Measurements from ENCODE around the gene ZNF714.
A peak's percentile ranks its signal among the peaks of the same experiment; 100 is the strongest.

Gene ZNF714

GRCh38 chr19:21082011-21082975 lies at the start of gene ZNF714:
ZNF714 (plus strand) TSS chr19:21082203; CDS start chr19:21098269, 16,066 bp downstream.
- DNase-seq (ENCODE audit: low read depth), result peak; percentile 61

GRCh38 chr19:21045028-21045427 lies 37.0 kb upstream of the ZNF714 start:
- no peak for DNase-seq (ENCODE audit: low read depth)

GRCh38 chr19:21046489-21046888 lies 35.5 kb upstream of the ZNF714 start:
- no peak for DNase-seq (ENCODE audit: low read depth)

GRCh38 chr19:21047716-21048115 lies 34.3 kb upstream of the ZNF714 start:
- DNase-seq (ENCODE audit: low read depth), result no peak

- no peak for DNase-seq (ENCODE audit: low read depth)
Measured at GRCh38 chr19:21052902-21053301, 29.1 kb upstream of the ZNF714 start.

GRCh38 chr19:21065336-21065735 lies 16.7 kb upstream of the ZNF714 start:
- DNase-seq (ENCODE audit: low read depth), result no peak

GRCh38 chr19:21084343-21084742 lies 2.3 kb downstream of the ZNF714 start:
- peak; percentile 23 for DNase-seq (ENCODE audit: low read depth)

GRCh38 chr19:21087871-21088270 lies 5.9 kb downstream of the ZNF714 start:
- no peak for DNase-seq (ENCODE audit: low read depth)

- no peak for DNase-seq (ENCODE audit: low read depth)
Measured at GRCh38 chr19:21092109-21092508, 10.1 kb downstream of the ZNF714 start.

GRCh38 chr19:21094347-21095025 lies 12.5 kb downstream of the ZNF714 start:
- DNase-seq (ENCODE audit: low read depth), result no peak

- no peak for DNase-seq (ENCODE audit: low read depth)
Measured at GRCh38 chr19:21098291-21098690, 16.3 kb downstream of the ZNF714 start.

- DNase-seq (ENCODE audit: low read depth), result no peak
Measured at GRCh38 chr19:21101521-21102242, 19.7 kb downstream of the ZNF714 start.

- no peak for DNase-seq (ENCODE audit: low read depth)
Measured at GRCh38 chr19:21109116-21109515, 27.1 kb downstream of the ZNF714 start.

- DNase-seq (ENCODE audit: low read depth), result no peak
Measured at GRCh38 chr19:21110183-21110582, 28.2 kb downstream of the ZNF714 start.

- no peak for DNase-seq (ENCODE audit: low read depth)
Measured at GRCh38 chr19:21115430-21115829, 33.4 kb downstream of the ZNF714 start.

- peak; percentile 1 for DNase-seq (ENCODE audit: low read depth)
Measured at GRCh38 chr19:21117041-21117907, 35.3 kb downstream of the ZNF714 start.

- DNase-seq (ENCODE audit: low read depth), result no peak
Measured at GRCh38 chr19:21126078-21126477, 44.1 kb downstream of the ZNF714 start.

GRCh38 chr19:21127001-21127400 lies 45.0 kb downstream of the ZNF714 start:
- no peak for DNase-seq (ENCODE audit: low read depth)

- no peak for DNase-seq (ENCODE audit: low read depth)
Measured at GRCh38 chr19:21127898-21128297, 45.9 kb downstream of the ZNF714 start.

- DNase-seq (ENCODE audit: low read depth), result no peak
Measured at GRCh38 chr19:21128901-21129698, 47.1 kb downstream of the ZNF714 start.

All from HS-5 (cell line).